GM18526 (cell line): Measurements from ENCODE around the gene TAP1.

Experiments
- POLR2A ChIP-seq: IDR thresholded peaks from 3 replicates; pipeline ENCODE4 v1.6.1; 2011; ENCODE audit not compliant: insufficient read length; ENCODE audit errors: extremely low read depth

The TAP1 gene

DNA sequence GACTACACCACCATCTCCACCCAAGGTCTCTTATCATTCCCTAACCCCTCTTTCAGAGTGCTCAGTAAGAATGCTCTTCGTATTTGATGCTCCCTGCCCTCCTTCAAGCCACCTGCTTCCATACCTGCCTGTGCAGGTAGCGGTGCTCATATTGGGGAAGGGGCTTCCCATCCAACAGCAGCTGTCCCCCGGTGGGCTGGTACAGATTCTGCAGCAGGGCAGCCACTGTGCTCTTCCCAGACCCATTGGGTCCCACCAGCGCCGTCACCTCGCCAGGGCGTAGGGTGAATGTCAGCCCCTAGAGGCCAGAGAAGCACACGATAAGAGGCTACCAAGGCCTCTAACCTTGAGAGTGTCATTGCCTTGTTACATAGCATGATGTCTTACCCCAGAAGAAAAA lies 5.7 kb downstream of the TAP1 start:
- TF ChIP-seq POLR2A: no peak

GRCh38 chr6:32847004-32847403 lies 6.5 kb downstream of the TAP1 start:
- no peak for TF ChIP-seq POLR2A

- TF ChIP-seq POLR2A: peak; percentile 45
Observed at GRCh38 chr6:32845384-32845884, 8.1 kb downstream of the TAP1 start.

DNA sequence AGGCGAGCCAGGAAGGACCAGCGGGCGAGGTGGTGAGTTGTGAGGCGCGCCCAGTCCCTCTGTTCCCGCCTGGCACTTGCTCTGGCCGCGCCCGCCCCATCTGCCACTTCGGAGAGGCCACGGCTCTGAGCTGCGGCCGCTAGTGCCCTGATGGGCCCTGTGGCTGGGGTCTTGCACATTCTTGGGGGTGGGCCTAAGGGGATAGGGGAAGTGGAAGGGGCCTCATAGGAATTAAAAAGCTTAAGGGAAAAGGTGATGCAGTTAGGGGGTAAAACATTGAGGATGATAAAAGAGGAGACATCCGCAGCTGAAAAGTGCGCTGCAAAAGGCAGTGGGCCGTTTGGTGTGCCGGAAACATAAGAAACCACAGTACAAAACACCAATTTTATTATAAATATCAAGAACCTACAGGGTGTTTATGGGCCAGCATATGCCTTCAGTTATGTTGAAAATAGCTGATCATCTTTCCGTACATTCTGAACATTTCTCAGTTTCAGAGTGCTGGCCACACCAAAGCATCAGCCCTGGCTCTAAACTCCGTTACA lies 8.6 kb downstream of the TAP1 start:
- peak; percentile 89 for TF ChIP-seq POLR2A

DNA sequence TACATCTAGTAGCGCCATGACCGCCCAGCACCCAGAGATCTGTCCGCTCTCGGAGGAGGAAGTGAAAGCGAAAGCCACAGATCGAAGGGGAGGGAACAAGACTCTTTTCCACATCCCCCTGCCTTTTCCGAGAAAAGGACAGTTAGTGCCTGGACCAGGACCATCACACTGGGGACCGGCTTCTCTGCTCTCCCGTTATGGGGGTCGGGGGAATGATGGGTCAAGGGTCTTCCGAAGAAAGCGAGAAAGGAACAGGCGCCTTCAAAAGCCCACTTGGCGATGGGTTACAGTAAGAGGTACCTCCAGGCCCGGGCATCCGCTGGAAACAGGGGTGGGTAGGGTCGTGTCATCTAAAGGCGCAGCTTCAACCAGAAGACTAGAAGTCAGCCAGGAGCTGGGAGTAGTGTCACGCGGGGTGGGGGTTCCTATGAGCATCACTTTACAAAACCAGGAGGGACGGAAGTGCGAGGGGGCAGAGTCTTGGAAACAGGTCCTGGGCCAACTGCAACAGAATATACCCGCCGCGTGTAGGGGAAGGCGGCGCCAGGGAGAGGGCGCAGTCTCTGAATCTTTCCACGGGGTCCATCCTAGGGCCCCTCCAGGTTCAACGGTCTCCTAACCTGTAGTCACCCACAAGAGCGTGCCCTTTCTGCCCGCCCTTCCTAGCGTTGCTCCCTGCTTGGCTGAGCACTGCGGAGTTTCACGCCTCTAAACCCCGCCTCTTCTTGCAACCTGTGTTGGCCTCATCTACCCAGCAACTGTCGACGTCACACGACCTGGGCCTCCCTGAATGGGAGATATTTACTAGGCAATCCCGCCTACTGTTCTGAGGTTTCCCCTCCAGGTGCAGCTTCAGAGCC lies 9.3 kb downstream of the TAP1 start, which contains the start of gene PSMB8:
Gene PSMB8 (minus strand): TSS at position 69 of the 860 bp plus-strand sequence. CDS start 51 bp downstream, at position 18.
- TF ChIP-seq POLR2A: peak; percentile 85

- TF ChIP-seq POLR2A: no peak
Observed at GRCh38 chr6:32843331-32843978, 10.0 kb downstream of the TAP1 start.

DNA sequence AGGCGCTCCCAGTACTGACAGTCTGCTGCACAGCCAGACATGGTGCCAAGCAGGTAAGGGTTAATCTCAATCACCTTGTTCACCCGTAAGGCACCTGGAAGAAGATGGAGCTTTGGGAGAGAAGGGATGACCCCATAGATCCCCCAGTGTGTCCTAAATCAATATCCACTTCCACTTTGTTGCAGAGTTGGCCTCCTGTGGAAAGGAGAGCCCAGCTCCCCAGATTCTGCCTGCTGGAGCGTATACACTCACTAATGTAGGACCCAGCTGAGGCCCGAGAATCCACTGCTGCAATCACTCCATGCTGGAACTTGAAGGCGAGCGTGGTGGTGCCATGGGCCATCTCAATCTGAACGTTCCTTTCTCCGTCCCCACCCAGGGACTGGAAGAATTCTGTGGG lies 10.8 kb downstream of the TAP1 start:
- no peak for TF ChIP-seq POLR2A

GRCh38 chr6:32842021-32842650 lies 11.4 kb downstream of the TAP1 start:
- TF ChIP-seq POLR2A: no peak

DNA sequence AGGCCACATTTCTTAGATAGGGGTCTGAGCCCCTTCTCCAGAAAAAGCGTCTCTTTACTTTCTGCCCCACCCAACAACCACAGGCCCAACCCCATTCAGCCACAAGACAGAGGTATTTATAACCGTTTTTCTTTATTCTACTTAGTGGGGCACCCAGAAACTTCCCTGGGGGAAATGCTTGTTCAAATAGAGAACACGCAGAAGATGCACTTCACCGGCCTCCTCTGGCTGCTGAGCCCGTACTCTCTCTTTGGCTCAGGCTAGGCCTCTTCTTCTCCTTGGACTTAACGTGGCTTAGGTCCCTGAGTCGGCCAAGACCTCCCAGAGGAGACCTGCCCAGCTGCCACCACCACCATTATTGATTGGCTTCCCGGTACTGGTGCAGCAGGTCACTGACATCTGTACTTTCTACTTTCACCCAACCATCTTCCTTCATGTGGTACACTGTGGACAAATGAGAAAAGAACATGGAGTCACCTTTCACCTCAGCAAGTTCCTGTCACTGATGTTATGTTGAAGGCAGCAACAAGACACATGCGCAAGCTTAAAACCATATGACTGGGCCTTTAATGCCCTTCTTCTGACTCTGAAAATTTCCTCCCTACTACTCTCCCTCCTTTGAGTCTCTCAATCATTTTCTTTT lies 12.8 kb downstream of the TAP1 start:
- peak; percentile 34 for TF ChIP-seq POLR2A

DNA sequence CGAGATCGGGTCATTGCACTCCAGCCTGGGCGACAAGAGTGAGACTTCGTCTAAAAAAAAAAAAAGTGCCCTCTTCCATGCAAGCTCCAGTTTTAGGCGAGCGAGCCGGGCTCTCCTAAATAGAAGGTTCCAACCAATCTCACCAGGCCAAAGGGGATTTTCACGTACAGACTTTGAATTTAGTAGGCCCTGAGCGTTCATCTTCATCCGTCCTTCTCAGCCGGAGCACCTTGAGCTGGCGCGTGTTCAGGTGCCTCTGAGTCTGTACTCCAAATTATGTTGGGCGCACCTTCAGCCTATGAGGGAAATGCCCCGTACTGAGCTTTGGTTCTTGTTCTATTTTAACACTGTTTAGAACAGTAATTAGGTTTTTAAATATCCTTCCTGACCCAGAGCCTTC lies 14.1 kb downstream of the TAP1 start:
- TF ChIP-seq POLR2A: no peak

- peak; percentile 81 for TF ChIP-seq POLR2A
Observed at GRCh38 chr6:32838114-32838958, 15.2 kb downstream of the TAP1 start, which contains the start of gene TAP2. TSS of gene TAP2 (minus strand) at chr6:32838739. CDS start at chr6:32838233, 506 bp downstream.

DNA sequence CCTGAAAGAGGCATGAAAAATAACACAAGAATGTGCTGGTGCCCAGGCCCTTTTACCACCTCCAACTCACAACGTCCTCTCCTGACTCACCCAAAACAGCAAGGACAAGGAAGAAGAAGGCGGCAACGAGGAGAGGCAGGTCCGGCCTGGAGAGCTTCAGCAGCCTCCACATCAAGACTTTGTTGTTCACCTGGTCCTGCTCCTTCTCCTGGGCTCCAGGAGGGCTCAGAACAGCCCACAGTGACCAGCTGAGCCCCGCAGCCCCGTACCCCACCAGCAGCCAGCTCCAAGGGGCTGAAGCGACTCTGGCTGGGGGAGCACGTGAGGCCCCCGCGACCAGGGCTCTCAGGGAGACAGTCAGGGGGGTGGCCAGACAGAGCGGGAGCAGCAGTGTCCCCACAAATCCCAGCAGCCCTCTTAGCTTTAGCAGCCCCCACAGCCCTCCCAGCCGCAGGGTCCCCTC lies 15.8 kb downstream of the TAP1 start:
- TF ChIP-seq POLR2A: no peak

GRCh38 chr6:32836873-32837272 lies 16.6 kb downstream of the TAP1 start:
- no peak for TF ChIP-seq POLR2A

GRCh38 chr6:32835167-32835893 lies 18.2 kb downstream of the TAP1 start:
- no peak for TF ChIP-seq POLR2A

- TF ChIP-seq POLR2A: no peak
Observed at GRCh38 chr6:32833664-32834063, 19.8 kb downstream of the TAP1 start.
